GM12873 (cell line): ENCODE data around the gene NUP62.

ENCODE experiments used
- TF ChIP-seq, protein P1 (sequence below): IDR thresholded peaks from 2 replicates; pipeline ENCODE4 v1.5.1; 2012; ENCODE audit warnings: low read depth, mild to moderate bottlenecking, moderate library complexity, low read length, control low read depth; ENCODE audit not compliant: insufficient read depth; ENCODE audit errors: missing control alignments

Gene NUP62

DNA sequence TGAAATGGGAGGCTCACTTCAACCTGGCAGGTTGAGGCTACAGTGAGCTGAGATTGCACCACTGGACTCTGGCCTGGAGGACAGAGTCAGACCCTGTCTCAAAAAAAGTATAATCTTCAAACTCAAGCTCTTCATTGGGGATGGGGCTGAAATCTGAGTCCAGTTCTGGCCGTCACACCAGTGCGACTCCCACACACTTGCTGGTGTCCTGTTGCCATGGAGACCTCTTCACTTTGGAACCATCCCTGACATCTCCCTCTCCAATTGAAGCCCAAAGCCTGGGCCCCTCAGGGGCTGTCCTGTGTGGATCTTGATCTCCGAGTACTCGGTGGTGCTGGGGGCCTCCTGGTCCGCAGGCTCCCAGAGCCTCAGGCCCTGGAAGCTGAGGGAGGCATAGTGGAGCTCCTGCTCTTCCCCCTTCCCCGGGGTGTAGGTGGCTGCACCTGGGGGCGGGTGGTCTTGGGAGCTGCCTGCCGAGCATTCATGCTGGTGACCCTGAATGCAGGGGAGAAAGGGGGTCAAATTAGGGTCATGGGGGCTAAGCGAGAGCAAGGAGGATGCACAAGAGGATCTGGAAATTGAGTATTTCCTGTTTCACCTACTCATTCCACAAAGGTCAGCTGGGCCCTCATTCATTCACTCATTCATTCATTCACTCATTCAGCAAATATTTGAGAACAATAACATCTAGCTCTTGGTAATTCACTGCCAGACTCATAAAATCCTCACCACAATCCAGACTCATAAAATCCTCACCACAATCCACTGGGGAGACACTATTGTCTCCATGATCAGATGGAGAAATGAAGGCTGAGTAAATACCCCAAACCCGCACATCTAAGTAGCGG is 20.7 kb upstream of the NUP62 start:
- TF ChIP-seq, protein P1, sequence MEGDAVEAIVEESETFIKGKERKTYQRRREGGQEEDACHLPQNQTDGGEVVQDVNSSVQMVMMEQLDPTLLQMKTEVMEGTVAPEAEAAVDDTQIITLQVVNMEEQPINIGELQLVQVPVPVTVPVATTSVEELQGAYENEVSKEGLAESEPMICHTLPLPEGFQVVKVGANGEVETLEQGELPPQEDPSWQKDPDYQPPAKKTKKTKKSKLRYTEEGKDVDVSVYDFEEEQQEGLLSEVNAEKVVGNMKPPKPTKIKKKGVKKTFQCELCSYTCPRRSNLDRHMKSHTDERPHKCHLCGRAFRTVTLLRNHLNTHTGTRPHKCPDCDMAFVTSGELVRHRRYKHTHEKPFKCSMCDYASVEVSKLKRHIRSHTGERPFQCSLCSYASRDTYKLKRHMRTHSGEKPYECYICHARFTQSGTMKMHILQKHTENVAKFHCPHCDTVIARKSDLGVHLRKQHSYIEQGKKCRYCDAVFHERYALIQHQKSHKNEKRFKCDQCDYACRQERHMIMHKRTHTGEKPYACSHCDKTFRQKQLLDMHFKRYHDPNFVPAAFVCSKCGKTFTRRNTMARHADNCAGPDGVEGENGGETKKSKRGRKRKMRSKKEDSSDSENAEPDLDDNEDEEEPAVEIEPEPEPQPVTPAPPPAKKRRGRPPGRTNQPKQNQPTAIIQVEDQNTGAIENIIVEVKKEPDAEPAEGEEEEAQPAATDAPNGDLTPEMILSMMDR: no peak

GRCh38 chr19:49946415-49946814 is 17.1 kb upstream of the NUP62 start:
- TF ChIP-seq, protein P1: no peak

DNA sequence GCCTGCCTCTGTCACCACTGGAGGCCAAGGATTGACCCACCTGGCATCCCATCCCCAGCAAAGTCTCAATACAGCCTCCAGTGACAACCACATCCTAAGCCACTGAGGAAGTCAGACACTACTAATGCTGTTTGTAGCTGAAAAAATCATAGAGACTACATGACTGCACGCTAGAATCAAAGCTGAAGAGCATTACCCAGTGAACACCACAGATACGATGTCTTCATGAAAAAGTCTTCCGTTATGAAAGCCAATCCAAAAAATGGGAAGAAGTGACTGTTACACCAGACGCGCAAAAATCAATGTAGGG is 11.1 kb upstream of the NUP62 start:
- TF ChIP-seq, protein P1: no peak

GRCh38 chr19:49939721-49940481 is 10.6 kb upstream of the NUP62 start:
- TF ChIP-seq, protein P1: peak; percentile 41

DNA sequence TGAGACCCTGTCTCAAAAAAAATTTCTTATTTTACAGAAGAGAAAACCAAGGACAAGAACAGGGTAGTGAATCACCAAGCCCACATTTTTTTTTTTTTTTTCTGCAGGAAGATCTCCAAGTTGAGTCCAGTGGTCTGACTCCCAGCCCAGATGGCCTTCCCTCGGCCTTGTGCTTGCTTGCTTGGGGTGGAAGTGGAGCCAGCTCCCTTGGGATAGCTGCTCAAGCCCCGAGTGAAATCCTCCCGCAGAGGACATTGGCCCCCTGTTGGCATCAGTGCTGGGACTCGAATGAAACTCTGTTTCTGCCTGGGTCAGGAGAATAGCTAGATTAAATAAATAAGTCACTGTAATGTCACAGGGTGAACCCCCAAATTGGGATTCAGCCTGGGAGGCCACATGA is 9.4 kb upstream of the NUP62 start:
- TF ChIP-seq, protein P1: no peak

DNA sequence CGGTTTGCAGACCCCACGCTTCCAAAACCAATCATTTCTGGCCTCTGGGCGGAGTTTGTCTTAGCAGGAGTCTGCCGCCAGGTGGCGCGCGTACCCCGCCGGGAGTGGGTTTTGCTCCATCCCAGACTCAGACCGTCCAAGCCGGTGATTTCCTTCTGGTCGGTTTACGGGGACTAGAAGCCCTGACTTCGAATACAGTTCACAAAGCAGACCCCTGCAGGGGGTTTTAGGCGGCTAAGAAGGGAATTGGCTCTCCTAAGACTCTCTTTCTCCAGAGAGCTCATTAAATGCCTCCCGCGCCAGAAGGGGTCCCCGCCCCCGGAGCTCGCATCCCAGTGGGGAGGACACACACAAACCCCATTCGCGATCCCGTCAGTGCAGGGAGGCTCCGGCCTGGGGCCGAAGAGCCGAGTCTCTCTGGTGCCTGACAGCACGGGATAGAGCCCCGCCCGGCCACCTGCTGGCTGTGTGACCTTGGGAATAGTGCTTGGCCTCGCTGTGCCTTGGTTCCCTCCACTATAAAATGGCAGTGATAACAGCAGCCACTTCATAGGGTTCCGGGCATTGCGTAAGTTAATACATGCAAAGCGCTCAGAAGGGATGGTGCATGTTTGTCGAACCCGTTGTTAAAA is 8.6 kb upstream of the NUP62 start:
- TF ChIP-seq, protein P1: peak; percentile 96

DNA sequence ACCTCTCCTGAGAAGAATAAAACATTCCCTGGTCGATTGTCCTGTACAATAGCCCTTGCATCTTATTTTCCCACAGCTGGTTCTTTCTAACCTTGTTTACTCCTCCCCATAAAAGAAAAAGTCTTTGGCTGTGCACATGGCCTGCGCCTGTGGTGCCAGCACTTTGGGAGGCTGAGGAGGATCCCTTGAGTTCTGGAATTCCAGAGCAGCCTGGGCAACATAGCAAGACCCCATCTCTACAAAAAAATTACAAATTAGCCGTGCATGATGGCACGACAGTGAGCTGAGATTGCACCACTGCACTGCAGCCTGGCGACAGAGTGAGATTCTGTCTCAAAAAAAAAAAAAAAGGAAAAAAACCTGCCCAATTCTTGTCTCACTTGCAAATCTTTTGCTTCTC is 7.2 kb upstream of the NUP62 start:
- TF ChIP-seq, protein P1: no peak
